ENCODE data around the gene MYBPHL.

DNA sequence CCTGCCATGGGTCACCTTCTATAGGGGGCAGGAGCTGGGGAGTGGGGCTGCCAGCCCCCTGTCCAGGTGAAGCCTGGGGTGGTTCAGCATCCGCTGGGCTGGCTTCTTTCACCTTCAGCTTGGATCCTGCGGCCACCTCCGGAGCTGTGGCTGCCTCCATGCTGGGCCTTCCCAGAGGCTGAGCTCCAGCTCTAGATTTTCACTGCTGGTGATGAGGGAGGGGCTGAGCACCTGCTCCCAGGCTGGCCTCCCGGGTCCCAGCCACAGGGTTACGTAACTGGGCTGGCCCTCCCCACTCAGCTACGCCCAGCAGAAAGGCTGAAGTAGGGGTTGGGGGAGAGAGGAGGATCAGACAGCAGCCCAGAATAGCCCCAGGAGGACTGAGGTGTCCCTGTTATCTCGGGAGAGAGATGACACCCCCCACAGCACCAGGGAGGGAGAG, at the start of gene MYBPHL:
- TF ChIP-seq, protein P1, sequence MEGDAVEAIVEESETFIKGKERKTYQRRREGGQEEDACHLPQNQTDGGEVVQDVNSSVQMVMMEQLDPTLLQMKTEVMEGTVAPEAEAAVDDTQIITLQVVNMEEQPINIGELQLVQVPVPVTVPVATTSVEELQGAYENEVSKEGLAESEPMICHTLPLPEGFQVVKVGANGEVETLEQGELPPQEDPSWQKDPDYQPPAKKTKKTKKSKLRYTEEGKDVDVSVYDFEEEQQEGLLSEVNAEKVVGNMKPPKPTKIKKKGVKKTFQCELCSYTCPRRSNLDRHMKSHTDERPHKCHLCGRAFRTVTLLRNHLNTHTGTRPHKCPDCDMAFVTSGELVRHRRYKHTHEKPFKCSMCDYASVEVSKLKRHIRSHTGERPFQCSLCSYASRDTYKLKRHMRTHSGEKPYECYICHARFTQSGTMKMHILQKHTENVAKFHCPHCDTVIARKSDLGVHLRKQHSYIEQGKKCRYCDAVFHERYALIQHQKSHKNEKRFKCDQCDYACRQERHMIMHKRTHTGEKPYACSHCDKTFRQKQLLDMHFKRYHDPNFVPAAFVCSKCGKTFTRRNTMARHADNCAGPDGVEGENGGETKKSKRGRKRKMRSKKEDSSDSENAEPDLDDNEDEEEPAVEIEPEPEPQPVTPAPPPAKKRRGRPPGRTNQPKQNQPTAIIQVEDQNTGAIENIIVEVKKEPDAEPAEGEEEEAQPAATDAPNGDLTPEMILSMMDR (IDR thresholded peaks at IDR 0.05) = no peak
- no peak for TF ChIP-seq ZFX (IDR thresholded peaks at IDR 0.05; ENCODE audit: borderline replicate concordance)

Measured in 22Rv1 (cell line).